GM10266 (cell line): Measurements from ENCODE around the gene QSOX1.

Source experiments
- DNase-seq: peaks from one replicate; pipeline ENCODE4 v3.0.0; 2012; ENCODE audit errors: extremely low spot score
- TF ChIP-seq, protein P1 (sequence below): IDR thresholded peaks from 2 replicates; pipeline ENCODE4 v1.5.1; 2012; ENCODE audit warnings: mild to moderate bottlenecking, low read depth; ENCODE audit not compliant: control insufficient read depth, insufficient read depth; ENCODE audit errors: missing control alignments

QSOX1 gene

DNA sequence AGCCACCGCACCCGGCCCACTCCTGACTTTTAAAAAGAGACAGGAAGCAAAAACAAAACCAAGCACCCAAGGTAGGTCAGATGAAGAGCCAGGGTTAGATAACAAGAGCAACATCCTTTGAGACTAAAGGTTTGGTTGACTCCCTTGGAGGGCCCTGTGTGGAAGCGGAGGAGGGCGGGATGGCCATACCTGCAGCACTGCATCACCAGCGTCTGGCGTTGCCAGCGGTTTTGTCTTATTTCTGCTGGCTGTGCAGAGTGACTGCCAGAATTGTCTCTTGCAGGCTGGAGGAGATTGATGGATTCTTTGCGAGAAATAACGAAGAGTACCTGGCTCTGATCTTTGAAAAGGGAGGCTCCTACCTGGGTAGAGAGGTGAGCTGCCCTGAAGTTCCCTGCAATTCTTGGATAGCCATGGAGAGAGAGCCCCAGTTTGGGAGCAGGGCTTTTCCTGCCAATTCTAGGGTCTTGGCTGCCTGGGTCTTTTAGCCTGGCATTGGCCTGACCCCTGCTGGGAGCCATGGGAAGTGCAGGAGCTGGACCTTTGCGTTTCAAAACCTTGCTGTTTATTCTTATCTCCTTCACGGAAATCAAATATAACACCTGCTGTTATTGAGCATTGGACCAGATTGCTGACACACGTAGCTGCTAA is 24.0 kb downstream of the QSOX1 start:
- TF ChIP-seq, protein P1, sequence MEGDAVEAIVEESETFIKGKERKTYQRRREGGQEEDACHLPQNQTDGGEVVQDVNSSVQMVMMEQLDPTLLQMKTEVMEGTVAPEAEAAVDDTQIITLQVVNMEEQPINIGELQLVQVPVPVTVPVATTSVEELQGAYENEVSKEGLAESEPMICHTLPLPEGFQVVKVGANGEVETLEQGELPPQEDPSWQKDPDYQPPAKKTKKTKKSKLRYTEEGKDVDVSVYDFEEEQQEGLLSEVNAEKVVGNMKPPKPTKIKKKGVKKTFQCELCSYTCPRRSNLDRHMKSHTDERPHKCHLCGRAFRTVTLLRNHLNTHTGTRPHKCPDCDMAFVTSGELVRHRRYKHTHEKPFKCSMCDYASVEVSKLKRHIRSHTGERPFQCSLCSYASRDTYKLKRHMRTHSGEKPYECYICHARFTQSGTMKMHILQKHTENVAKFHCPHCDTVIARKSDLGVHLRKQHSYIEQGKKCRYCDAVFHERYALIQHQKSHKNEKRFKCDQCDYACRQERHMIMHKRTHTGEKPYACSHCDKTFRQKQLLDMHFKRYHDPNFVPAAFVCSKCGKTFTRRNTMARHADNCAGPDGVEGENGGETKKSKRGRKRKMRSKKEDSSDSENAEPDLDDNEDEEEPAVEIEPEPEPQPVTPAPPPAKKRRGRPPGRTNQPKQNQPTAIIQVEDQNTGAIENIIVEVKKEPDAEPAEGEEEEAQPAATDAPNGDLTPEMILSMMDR: peak; percentile 94
- DNase-seq: peak; percentile 84

DNA sequence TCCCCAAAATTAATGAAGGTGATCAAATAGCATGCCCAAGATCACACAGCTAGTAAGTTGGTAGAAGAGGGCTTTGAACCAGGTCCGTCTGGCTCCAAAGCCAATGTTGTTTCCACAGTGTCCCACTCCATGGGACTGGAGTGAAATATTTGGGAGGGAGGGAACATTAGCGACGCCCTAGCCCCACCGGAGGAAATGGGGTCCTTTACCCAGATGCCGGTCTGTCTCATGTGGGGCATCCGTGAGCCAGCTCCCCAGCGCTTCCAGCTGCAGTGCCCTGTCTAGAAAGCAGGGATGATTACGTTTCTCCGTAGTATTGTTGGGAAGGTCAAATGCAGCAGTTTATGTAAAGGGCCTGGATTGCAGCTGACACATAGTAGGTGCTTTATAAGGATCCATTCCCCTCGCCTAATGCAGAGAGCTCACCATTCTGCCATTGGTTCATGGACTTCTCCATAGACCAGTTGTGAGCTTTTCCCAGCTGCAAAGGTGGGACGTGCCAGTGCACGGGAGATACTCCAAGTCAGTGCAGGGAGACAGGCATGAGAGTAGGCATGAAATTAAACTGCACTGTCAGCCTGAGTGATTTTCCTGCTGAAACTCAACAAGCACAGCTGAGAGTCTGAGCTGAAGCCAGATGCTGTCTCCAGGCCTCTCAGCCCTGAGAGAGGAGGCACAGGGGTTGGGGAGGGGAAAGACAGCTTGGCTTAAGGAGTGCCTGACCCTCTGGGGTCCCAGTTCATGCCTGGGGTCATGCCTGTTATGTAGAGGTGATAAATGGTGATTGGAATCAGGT is 24.7 kb downstream of the QSOX1 start:
- no peak for DNase-seq
- TF ChIP-seq, protein P1: no peak

DNA sequence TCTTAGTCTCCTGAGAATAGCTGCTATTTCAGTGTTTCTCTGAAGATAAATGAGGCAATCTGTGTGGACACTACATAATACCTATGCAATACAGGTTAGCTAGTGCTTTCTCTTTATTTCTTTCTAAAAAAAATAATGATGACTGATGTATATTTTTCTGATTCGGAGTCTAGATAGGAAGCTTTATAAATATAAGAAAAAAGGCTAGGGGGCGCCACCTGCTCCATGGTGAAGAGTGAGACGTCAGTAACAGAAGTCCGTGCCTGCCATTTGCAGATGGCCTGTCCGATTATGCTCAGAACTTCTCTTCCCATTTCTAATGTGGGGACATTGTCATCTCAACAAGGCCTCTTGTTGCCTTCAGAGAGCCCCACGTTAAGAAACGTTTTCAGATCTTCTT is 26.4 kb downstream of the QSOX1 start:
- no peak for DNase-seq
- TF ChIP-seq, protein P1: no peak

DNA sequence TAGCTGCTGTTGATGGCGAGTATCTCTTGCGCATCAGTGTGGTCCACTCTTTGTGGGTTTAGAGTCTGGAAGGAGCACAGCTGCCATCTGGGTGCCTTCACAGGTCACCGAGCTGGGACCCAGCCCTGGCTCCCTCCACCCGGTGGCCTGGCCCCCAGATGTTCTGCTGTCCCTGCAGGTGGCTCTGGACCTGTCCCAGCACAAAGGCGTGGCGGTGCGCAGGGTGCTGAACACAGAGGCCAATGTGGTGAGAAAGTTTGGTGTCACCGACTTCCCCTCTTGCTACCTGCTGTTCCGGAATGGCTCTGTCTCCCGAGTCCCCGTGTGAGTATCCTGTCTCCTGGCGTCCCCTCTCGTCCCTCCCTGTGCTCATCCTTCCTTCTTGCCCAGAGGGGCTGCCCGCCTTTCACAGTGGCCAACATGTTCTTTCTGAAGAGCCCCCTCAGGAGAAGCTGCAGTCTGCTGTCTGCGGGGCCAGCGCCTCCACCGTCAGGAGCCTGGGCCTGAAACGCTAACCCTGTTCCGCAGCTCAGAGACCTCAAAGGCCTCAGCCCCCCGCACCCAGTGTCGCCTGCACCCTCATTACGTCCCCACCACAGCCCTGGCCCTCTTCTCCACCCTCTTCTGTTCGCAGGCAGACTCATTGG is 27.4 kb downstream of the QSOX1 start:
- DNase-seq: no peak
- TF ChIP-seq, protein P1: no peak

DNA sequence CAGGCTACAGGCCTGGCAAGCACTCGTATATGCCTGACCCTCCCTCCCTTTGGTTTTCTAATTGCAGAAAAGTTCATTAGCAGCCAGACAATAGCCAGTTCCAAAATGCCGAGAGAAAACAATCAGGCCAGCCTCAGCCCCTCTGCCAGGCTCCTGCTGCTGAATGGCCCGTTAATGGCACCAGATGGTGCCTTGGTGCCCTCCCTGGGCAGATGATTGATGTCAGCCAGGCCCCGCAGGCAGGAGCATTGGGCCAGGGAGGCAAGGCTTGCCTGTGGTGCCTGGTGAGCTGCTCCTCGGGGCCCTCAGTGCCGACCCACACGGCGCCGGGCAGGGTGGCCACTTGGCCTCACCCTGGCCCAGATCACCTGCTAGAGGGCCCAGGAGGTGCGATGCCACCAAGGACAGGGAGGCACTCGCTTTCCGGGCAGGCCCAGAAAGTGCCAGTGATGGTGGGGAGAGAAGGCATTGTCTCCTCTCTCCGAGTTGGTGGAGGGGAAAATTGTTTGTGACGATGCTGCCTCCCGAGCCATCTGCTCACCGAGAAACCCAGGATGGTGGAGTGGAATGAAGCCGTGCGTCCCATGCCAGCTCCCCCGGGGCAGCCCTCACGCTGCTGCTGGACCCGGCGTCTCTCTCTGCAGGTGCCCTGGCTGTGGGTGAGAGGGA is 28.1 kb downstream of the QSOX1 start:
- TF ChIP-seq, protein P1: no peak
- DNase-seq: no peak

DNA sequence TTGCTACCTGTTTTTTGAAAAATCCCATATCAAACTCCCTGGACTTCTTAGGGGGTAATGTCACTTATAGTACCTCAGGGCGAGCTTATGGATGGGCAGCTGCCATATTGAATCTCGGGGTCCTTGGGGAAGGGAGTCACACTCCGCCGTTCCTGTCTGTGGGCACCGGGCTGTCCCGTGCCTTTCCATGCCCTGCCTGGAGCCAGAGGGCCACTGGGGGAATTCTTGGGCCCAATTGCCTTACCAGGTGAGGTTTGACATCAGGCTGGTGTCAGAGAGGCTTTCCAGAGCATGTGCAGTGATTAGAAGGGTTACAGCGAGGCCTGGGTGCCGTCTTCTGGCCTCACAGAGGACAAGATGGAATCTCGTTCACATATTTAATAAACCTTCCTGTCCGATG is 28.8 kb downstream of the QSOX1 start:
- TF ChIP-seq, protein P1: no peak
- no peak for DNase-seq

DNA sequence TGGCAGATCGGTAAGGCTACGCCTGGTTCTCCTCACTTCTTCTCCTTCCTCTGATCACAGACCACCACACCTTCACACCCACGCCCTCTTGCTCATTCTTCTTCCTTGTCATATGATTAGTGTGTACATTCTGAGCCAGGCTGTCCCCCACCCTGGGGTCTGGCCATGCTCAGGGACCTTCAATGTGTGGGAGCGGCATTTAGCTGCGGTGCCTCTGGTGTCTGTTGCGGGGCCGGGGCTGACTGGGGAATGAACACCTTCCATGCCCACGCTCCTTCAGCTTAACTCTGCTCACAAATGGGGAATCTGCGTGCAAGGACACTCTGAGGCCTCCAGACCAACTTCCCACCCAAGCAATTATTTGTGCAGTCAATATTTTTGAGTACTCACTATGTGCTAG is 29.4 kb downstream of the QSOX1 start:
- no peak for DNase-seq

More for the DNA sequence above, 29.4 kb downstream of the QSOX1 start:
- TF ChIP-seq, protein P1: no peak
